Activated gamma-delta T cell (primary cell): ENCODE results near the gene NKAIN4.
"Not testable (repeated sequence)": the region's sequence is repeated elsewhere in the genome, so short reads cannot be mapped to it uniquely, and the experiment has no call there.

Experiments
- DNase-seq: peaks from one replicate; lab custom pipeline; 2025; lab: John Stamatoyannopoulos, UW

NKAIN4 gene

GRCh38 chr20:63257629-63258028, 3.4 kb upstream of the NKAIN4 start:
- no peak for DNase-seq

DNA sequence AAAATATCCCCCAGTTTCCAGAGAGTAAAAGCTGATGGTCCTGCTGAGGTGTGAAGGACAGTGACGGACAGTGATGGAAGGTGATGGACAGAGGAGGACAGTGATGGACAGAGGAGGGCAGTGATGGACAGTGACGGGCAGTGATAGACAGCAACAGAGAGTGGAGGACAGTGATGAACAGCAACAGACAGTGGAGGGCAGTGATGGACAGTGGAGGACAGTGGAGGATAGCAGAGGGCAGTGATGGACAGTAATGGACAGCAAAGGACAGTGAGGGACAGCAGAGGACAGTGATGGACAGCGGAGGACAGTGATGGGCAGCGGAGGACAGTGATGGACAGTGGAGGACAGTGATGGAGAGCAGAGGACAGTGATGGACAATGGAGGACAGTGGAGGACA, 2.7 kb upstream of the NKAIN4 start:
- DNase-seq, result no peak

- DNase-seq, result no peak
Measured at GRCh38 chr20:63255931-63256704, 1.9 kb upstream of the NKAIN4 start.

- no peak for DNase-seq
Measured at GRCh38 chr20:63254606-63255384, 532 bp upstream of the NKAIN4 start.

GRCh38 chr20:63253438-63254231, 628 bp downstream of the NKAIN4 start:
- DNase-seq, result no peak

GRCh38 chr20:63253065-63253437, 1.2 kb downstream of the NKAIN4 start:
- no peak for DNase-seq

- DNase-seq, result no peak
Measured at GRCh38 chr20:63252284-63252711, 2.0 kb downstream of the NKAIN4 start.

GRCh38 chr20:63251350-63251749, 2.9 kb downstream of the NKAIN4 start:
- DNase-seq, result not testable (repeated sequence)

DNA sequence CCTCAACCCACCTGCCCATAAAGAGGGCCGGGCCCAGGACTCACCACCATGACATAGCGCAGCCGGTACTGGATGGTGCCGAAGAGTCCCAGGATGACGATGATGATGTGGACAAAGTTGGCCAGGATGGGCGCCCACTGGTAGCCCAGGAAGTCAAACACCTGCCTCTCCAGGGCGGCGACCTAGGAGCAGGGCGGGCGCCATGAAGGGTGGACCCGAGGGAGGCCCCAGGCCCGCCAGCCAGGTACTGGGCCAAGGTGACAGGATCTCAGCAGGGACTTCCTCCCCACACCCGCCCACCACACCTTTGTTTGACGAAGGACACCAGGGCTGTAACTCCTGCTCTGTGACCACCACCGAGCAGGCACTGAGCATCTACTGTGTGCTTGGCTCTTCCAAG, 4.4 kb downstream of the NKAIN4 start:
- DNase-seq, result no peak

GRCh38 chr20:63248835-63249591, 5.2 kb downstream of the NKAIN4 start:
- DNase-seq, result no peak

DNA sequence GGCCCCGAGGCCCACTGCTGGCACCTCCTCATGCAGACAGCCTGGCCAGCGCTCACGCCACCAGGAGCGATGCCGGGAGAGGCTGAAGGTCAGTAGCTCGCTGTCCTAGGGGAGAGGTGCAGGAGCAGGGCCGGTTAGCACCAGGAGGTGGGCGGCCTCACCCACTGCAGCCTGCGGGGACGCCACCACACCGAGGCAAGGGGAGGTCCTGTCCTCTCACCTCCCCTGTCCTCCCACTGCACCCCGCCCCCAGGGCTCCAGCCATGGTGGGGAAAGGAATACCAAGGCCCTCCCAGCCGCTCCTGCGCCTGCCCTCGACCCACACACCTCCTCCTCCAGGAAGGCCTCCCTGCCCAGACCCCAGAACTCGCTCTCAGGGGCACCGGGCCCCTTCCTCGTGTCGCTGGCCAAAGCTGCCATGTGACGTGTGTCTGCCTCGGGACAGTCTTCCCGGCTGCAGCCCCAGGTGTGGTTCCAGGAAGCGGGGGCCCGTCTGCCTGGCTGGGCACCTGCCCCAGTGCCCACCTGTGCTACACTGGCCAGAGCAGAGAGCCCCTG, 6.5 kb downstream of the NKAIN4 start:
- DNase-seq, result no peak

DNA sequence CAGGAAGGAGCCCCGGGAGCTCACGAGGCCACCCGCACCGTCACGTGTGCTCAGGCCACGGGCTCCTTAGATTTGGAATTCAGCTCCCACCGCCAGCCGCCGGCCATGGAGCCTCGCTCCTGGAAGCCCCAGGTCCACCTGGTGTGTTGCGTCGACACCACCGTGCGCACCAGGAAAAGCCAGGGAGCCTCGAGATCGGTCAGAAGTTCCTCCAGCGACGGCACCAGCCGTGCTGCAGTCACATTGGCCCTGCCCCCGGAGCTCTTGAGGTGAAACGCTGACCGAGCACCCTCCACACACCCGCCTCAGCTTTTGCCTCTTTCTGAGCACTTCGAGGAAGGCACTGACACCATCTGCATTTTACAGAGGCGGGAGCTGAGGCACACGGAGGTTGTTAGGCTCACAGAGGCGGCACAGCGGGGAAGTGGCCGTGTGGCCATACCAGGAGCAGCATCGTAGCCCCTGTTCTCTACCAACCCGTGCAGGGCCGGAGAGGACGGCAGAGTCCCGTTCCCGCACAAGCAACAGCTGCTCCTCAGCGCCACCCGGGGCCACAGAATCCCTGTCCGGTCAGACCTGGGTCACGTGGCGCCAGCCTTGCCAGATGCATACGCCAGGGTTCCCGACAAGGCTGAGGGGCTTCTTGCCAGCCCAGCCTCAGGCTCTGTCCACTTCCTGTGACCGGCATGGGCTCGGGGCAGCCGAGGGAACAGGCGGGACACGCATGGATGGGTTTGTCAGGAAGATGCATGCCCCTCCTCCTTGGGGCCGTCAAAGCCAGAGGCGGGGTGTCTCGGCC, 7.6 kb downstream of the NKAIN4 start:
- DNase-seq, result no peak

GRCh38 chr20:63244468-63244867, 9.8 kb downstream of the NKAIN4 start:
- no peak for DNase-seq

DNA sequence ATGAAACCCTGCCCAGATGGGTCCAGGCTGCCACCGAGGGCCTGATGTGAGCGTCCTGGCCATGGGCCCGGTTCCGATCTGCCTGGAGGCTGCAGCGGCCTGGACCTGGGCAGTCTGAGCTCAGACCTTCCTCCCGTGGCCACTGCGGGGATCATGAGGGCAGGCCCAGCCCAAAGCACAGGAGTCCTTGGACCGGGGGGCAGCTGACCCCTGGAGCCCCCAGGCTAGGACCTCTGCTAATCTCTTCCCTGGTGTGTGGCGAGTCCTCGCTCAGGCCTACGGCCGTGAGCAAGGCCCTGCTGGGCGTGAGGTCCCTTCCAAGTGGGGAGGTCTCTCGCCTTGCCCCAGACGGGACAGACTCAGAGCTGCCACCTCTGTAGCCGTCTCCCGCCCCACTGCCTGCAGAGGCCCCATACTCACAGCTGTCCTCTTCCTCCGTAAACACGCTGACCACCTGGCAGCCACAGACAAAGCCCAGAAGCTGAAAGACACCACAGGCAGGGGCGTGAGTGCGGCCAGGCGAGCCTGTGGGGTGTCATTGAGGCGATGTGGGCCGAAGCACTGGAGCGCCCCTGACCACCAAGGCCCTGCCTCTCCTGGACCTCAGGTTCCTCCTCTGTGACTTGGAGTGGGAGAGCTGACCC, 10.5 kb downstream of the NKAIN4 start:
- no peak for DNase-seq

GRCh38 chr20:63242736-63243135, 11.5 kb downstream of the NKAIN4 start:
- no peak for DNase-seq

DNA sequence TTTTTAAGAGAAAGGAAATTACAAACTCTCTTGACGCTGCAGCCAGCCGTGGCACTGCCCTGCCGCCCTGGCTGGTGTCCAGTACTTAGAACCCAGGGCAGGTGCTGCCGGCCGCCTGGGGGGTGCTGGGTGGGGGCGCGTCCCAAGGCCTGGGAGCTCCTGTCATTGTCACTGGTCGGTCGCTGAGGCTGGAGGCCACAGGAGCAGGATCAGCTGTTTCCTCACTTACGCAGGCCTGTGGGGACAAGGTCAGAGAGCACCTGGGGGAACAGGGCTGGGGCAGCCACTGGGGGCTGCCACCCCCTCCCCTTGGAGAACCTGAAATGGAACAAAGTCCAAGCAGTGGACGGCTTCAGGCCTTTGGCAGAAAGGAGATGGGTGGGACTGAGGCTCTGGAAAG, 13.0 kb downstream of the NKAIN4 start:
- DNase-seq, result no peak

DNA sequence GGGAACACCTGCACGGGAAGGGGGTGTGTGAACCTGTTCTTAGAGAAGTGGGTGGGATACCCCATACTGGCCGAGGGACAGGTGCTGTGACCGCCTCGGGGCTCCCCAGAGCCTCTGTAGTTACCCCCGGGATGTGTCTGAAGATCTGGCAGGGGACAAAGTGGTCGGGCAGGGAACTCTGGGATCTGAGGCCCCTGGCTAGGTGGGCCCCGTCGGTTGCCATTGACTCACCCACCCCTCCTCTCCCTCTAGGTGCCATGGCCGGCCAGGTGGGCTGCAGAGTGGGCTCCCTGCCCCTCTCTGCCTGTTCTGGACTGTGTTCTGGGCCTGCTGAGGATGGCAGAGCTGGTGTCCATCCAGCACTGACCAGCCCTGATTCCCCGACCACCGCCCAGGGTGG, 14.3 kb downstream of the NKAIN4 start:
- no peak for DNase-seq

- DNase-seq, result no peak
Measured at GRCh38 chr20:63239431-63239830, 14.8 kb downstream of the NKAIN4 start.

DNA sequence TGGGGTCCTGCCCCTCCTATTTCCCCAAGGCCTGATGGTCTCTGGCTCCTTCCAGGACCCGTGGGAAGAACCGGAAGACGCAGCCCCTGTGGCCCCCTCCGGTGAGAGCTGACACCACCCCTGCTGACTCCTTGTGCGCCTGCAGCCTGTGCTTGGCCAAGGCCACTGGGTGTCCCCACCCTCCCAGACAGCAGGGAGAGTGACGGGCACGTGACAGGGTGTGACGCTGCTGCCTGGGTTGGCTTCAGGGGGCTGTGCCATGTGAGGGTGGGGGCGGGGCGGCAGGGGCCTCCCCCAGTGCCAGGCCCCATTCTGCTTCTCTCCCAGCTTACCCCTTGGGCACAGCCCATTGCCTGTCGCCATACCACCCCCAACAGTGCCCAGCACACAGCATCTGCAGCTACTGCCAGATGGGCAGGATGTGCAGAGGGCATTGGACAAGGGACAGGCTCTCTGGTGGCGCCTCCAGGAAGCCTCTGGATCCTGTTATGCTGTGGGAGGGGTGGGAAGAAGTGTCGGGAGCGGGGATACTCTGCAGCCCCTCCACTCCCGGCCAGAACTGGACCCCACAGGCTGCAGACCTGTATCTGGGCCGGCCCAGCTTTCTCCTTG, 15.6 kb downstream of the NKAIN4 start:
- no peak for DNase-seq

GRCh38 chr20:63238031-63238430, 16.2 kb downstream of the NKAIN4 start:
- no peak for DNase-seq
